A673 (cell line): ENCODE measurements around the gene NPAS1. TPM values are rescaled to one million over a fixed set of nuclear protein-coding genes. Genes with fewer than 3 reads are reported as not detected.

Experiments used
- BruUV-seq: library from RNA; stranded (reverse); fragments of 400-500 nt; replicated peaks from 2 replicates; lab custom pipeline; 2021; lab: Mats Ljungman, UMichigan
- CTCF ChIA-PET: fragments of 300-600 bp; sonication (Branson Sonifier 250); formaldehyde crosslinking; loops from one replicate; lab custom pipeline; 2022; ENCODE audit warnings: antibody characterized with exemption; lab: Charles Lee
- POLR2A ChIA-PET: fragments of 300-600 bp; sonication (Branson Sonifier 250); formaldehyde crosslinking; loops from one replicate; lab custom pipeline; 2022; ENCODE audit warnings: antibody characterized with exemption; ENCODE audit not compliant: low non-redundant PET; lab: Charles Lee
- DNase-seq: peaks from one replicate; pipeline ENCODE4 v3.0.0-alpha.2; 2015; ENCODE audit warnings: low spot score
- H3K27ac ChIP-seq: fragments of 200-600 bp; sonication (generic); 2 replicates; pipeline ENCODE4 v1.5.1; 2016; ENCODE audit warnings: mixed run types, low read depth, mild to moderate bottlenecking, mixed read lengths, antibody characterized with exemption, low read length; ENCODE audit not compliant: poor library complexity, severe bottlenecking
- H3K27me3 ChIP-seq: fragments of 200-600 bp; sonication (generic); replicated peaks from 2 replicates; pipeline ENCODE4 v1.6.1; 2017; ENCODE audit warnings: mixed run types, low read depth, mild to moderate bottlenecking, mixed read lengths, antibody characterized with exemption, low read length; ENCODE audit not compliant: insufficient read depth, poor library complexity
- H3K36me3 ChIP-seq: fragments of 200-600 bp; sonication (generic); 2 replicates; pipeline ENCODE4 v1.6.1; 2016; ENCODE audit warnings: mixed run types, mild to moderate bottlenecking, mixed read lengths, antibody characterized with exemption, low read length; ENCODE audit not compliant: insufficient read depth, poor library complexity, severe bottlenecking
- H3K4me1 ChIP-seq: fragments of 200-600 bp; sonication (generic); 2 replicates; pipeline ENCODE4 v1.6.1; 2017; ENCODE audit warnings: mixed run types, mild to moderate bottlenecking, mixed read lengths, antibody characterized with exemption, low read length; ENCODE audit not compliant: insufficient read depth, poor library complexity, severe bottlenecking
- H3K4me3 ChIP-seq: fragments of 200-600 bp; sonication (generic); 2 replicates; pipeline ENCODE4 v1.5.1; 2016; ENCODE audit warnings: low read depth, mixed run types, mild to moderate bottlenecking, mixed read lengths, low read length; ENCODE audit not compliant: poor library complexity, severe bottlenecking
- H3K9me3 ChIP-seq: fragments of 200-600 bp; sonication (generic); 2 replicates; pipeline ENCODE4 v1.6.1; 2016; ENCODE audit warnings: mixed run types, low read depth, mild to moderate bottlenecking, mixed read lengths, antibody characterized with exemption, low read length; ENCODE audit not compliant: poor library complexity, severe bottlenecking
- EZH2 ChIP-seq: fragments of 200-600 bp; sonication (generic); IDR thresholded peaks from 2 replicates; pipeline ENCODE4 v1.6.1; 2017; ENCODE audit warnings: borderline replicate concordance, low read depth, mild to moderate bottlenecking, mixed read lengths, antibody characterized with exemption, low read length; ENCODE audit not compliant: poor library complexity, severe bottlenecking
- intact Hi-C: fragments of 100-400 bp; cut with micrococcal nuclease; formaldehyde crosslinking; loops from one replicate; pipeline ENCODE4 v1.10.0; 2022; ENCODE audit not compliant: unreplicated experiment
- total RNA-seq: library from RNA; stranded (reverse); gene quantifications from 2 replicates; pipeline ENCODE4 v1.2.3, GENCODE V29; 2021
- TF ChIP-seq, protein P1 (sequence below): fragments of 300-800, 200-600 bp; sonication (generic); conservative IDR thresholded peaks from 2 replicates; pipeline ENCODE4 v1.5.1; 2017; ENCODE audit warnings: low read depth, mild to moderate bottlenecking, antibody characterized with exemption, low read length, moderate library complexity, mixed read lengths

The NPAS1 gene
- total RNA-seq, 1 experiment from 2014 or later, result 2.1 TPM

DNA sequence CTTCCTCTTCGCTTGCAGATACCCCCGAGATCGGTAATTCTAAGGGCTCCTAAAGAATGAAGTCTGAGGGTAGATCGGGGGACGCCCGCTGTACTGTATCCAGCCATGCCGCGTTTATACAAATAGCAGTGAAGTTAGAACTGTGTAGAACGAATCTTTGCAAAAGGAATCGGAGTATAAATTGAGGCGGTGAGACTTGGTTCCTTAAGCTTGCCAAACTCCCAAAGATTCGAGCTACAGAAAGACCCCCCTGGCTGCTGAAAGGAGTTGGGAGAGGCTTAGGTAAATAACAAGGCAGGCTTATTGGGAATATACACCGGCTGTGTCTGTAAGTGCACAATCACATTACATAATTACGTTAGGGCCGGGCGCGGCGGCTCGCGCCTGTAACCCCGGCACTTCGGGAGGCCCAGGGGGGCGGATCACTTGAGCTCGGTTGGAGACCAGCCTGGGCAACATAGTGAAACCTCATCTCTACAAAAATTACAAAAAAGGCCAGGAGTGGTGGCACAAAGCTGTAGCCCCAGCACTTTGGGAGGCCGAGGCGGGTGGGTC is 16.5 kb downstream of the NPAS1 start:
- no peak for DNase-seq
- intact Hi-C loops, result no loop called here
- Histone ChIP-seq H3K27ac (peak overlapping the region; percentile 57), H3K4me1 (peaks cover 8% of the 10 kb centered on the region), H3K27me3 (no peaks in the 10 kb centered on the region), H3K36me3 (no peaks in the 10 kb centered on the region), H3K4me3 (peak overlapping the region; percentile 56), H3K9me3 (no peaks in the 10 kb centered on the region)
- ChIA-PET POLR2A (interaction anchor here (0.6 to 0.7 kb wide), 2 partner anchors 113 to 249 kb away, joined by 4 to 7 read pairs; no protein-coding TSS in a partner anchor), CTCF (interaction anchor here (0.6 kb wide), 2 partner anchors 96 to 138 kb away, joined by 3 read pairs; no protein-coding TSS in a partner anchor)
- no TSS peak for BruUV-seq
- TF ChIP-seq, protein P1, sequence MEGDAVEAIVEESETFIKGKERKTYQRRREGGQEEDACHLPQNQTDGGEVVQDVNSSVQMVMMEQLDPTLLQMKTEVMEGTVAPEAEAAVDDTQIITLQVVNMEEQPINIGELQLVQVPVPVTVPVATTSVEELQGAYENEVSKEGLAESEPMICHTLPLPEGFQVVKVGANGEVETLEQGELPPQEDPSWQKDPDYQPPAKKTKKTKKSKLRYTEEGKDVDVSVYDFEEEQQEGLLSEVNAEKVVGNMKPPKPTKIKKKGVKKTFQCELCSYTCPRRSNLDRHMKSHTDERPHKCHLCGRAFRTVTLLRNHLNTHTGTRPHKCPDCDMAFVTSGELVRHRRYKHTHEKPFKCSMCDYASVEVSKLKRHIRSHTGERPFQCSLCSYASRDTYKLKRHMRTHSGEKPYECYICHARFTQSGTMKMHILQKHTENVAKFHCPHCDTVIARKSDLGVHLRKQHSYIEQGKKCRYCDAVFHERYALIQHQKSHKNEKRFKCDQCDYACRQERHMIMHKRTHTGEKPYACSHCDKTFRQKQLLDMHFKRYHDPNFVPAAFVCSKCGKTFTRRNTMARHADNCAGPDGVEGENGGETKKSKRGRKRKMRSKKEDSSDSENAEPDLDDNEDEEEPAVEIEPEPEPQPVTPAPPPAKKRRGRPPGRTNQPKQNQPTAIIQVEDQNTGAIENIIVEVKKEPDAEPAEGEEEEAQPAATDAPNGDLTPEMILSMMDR, result no peak; the same call in 1 of the 2 replicates
- no peak for TF ChIP-seq EZH2

DNA sequence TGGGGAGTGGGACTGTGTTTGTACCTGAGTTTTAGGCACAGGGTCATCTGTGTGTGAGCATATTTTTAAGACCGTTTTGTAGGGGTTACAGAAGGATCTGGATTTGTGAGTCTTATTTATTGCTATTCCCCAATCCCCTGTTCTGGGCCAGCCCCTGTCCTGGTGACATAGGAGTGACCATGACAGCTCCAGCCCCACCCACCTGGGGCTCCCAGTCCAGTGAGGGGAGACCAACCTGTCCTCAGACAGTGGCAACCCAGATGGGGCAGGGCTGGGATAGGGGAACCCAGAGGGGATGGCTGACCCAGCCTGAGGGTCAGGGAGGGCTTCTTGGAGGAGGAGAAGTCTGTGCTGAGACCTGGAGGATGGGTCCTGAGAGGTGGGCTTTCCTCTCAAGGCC is 18.1 kb downstream of the NPAS1 start:
- Histone ChIP-seq H3K4me3 (no peak overlapping the region), H3K4me1 (peaks cover 8% of the 10 kb centered on the region), H3K9me3 (no peaks in the 10 kb centered on the region), H3K27me3 (no peaks in the 10 kb centered on the region), H3K36me3 (no peaks in the 10 kb centered on the region), H3K27ac (no peak overlapping the region)
- TF ChIP-seq EZH2, result no peak
- TF ChIP-seq, protein P1, result no peak
- no TSS peak for BruUV-seq
- ChIA-PET POLR2A (interaction anchor here (0.6 kb wide), 1 partner anchor 98 kb away, joined by 6 read pairs; no protein-coding TSS in a partner anchor), CTCF (no interaction called here)
- intact Hi-C loops, result no loop called here
- no peak for DNase-seq

DNA sequence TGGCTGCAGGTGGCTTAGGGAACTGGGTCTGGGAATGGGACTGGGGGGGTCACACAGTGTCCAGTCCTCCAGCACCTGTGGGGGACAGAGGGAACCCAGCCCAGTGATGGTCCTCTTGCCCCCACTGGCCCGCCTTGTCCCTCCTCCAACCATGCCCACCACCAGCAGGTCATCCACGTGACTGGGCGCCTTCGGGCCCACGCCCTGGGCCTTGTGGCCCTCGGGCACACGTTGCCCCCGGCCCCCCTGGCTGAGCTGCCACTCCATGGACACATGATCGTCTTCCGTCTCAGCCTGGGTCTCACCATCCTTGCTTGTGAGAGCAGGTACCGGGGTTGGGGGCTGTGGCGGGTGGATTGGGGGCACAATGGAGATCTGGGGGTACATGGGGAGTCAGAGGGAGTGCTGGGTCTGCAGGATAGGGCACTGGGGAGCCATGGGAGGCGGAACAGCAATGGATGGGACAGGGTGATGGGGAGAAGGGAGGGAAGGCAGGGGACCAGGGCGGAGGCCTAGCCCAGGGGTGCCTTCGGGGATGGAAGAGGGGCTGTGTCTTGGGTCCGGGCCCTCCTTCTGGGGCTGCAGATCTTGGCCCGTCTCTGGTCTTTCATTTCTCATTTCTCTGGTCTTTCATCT is 19.7 kb downstream of the NPAS1 start:
- intact Hi-C loops, result no loop called here
- ChIA-PET POLR2A (interaction anchor here (0.7 kb wide), 1 partner anchor 74 kb away, joined by 3 read pairs; no protein-coding TSS in a partner anchor), CTCF (no interaction called here)
- no peaks in the 10 kb centered on the region for H3K9me3 ChIP-seq
- H3K27me3 ChIP-seq, result no peaks in the 10 kb centered on the region
- H3K4me3 ChIP-seq, result no peak overlapping the region
- BruUV-seq, result no TSS peak
- no peaks in the 10 kb centered on the region for H3K36me3 ChIP-seq
- TF ChIP-seq, protein P1, result no peak
- TF ChIP-seq EZH2, result no peak
- no peak for DNase-seq
- H3K27ac ChIP-seq, result no peak overlapping the region
- H3K4me1 ChIP-seq, result peaks cover 8% of the 10 kb centered on the region
